ENCODE results near the gene BFSP1. TPM values are rescaled to one million over a fixed set of nuclear protein-coding genes. Genes with fewer than 3 reads are reported as not detected.

BFSP1 gene
- total and polyA plus RNA-seq, 2 of the 8 experiments (the other 6 are each of a cell fraction or from before 2014, with no cell fraction given), result 1.5 to 2.5 TPM

GRCh38 chr20:17463711-17464110, 67.5 kb downstream of the BFSP1 start (continued):
- TF ChIP-seq TEAD4 (IDR thresholded peaks at IDR 0.05; ENCODE audit: low read depth, low read length) (no peak), CHD1 (IDR thresholded peaks at IDR 0.05; ENCODE audit: low read depth, low read length) (no peak), CBX5 (IDR thresholded peaks at IDR 0.05; ENCODE audit: low read depth, low read length) (no peak), SIX5 (IDR thresholded peaks at IDR 0.05; ENCODE audit: low read depth, low read length) (no peak)
